SU-DHL-6 (cell line): ENCODE results near the gene AATF.

Experiments used
- H2AFZ ChIP-seq: fragments of 200-600 bp; sonication (generic); 2 replicates; pipeline ENCODE4 v1.6.1; 2014; ENCODE audit warnings: low read depth, mild to moderate bottlenecking, moderate library complexity, mixed read lengths, antibody characterized with exemption, low read length; ENCODE audit not compliant: severe bottlenecking
- H3F3A ChIP-seq: fragments of 200-600 bp; shearing (Covaris generic); 2 replicates; pipeline ENCODE4 v1.6.0; 2016; ENCODE audit warnings: antibody characterized with exemption, mild to moderate bottlenecking; ENCODE audit not compliant: insufficient read depth
- H3K27ac ChIP-seq: fragments of 200-600 bp; sonication (generic); 2 replicates; pipeline ENCODE4 v1.5.1; 2016; ENCODE audit warnings: low read depth, mild to moderate bottlenecking, low read length, moderate library complexity, mixed read lengths
- H3K27me3 ChIP-seq: fragments of 200-600 bp; sonication (generic), shearing (Covaris generic); 2 replicates; pipeline ENCODE4 v1.6.0; 2014; ENCODE audit warnings: mild to moderate bottlenecking, low read length
- H3K36me3 ChIP-seq: fragments of 200-600 bp; sonication (generic); 2 replicates; pipeline ENCODE4 v1.6.1; 2014; ENCODE audit warnings: mild to moderate bottlenecking, low read length, mixed read lengths
- H3K4me2 ChIP-seq: fragments of 300-600, 200-600 bp; shearing (Covaris generic), sonication (generic); 2 replicates; pipeline ENCODE4 v1.6.0; 2014; ENCODE audit warnings: low read length, low read depth, mild to moderate bottlenecking; ENCODE audit not compliant: poor library complexity, severe bottlenecking
- H3K4me3 ChIP-seq: fragments of 200-600 bp; sonication (generic); 2 replicates; pipeline ENCODE4 v1.5.1; 2014; ENCODE audit warnings: antibody characterized with exemption, low read length, mild to moderate bottlenecking, mixed read lengths; ENCODE audit not compliant: insufficient read depth, poor library complexity, severe bottlenecking
- H3K79me2 ChIP-seq: fragments of 200-600 bp; sonication (generic); 2 replicates; pipeline ENCODE4 v1.6.1; 2014; ENCODE audit warnings: mild to moderate bottlenecking, low read length, moderate library complexity; ENCODE audit not compliant: insufficient read depth
- H3K9ac ChIP-seq: fragments of 200-600 bp; sonication (generic); 2 replicates; pipeline ENCODE4 v1.7.0; 2014; ENCODE audit warnings: mild to moderate bottlenecking, low read length
- H3K9me2 ChIP-seq: fragments of 200-600 bp; sonication (generic); replicated peaks from 2 replicates; pipeline ENCODE4 v1.6.1; 2014; ENCODE audit warnings: low read length; ENCODE audit not compliant: insufficient read depth
- H3K9me3 ChIP-seq: fragments of 200-600 bp; sonication (generic); 2 replicates; pipeline ENCODE4 v1.6.1; 2014; ENCODE audit warnings: low read length, mixed read lengths; ENCODE audit not compliant: insufficient read depth
- H4K20me1 ChIP-seq: fragments of 200-600 bp; sonication (generic); 2 replicates; pipeline ENCODE4 v1.6.1; 2014; ENCODE audit warnings: low read depth, mild to moderate bottlenecking, antibody characterized with exemption, low read length, moderate library complexity, mixed read lengths
- EZH2phosphoT487 ChIP-seq: fragments of 200-600 bp; sonication (generic), shearing (Covaris generic); conservative IDR thresholded peaks from 2 replicates; pipeline ENCODE4 v1.6.1; 2018; ENCODE audit warnings: mild to moderate bottlenecking, antibody characterized with exemption, low read length, moderate library complexity, mixed read lengths
- TF ChIP-seq, protein P1 (sequence below): fragments of 200-600 bp; sonication (generic); IDR thresholded peaks from one replicate; pipeline ENCODE4 v1.5.1; 2017; ENCODE audit warnings: antibody characterized with exemption, mild to moderate bottlenecking, low read length, moderate library complexity; ENCODE audit not compliant: insufficient read depth, poor library complexity, severe bottlenecking

AATF gene

DNA sequence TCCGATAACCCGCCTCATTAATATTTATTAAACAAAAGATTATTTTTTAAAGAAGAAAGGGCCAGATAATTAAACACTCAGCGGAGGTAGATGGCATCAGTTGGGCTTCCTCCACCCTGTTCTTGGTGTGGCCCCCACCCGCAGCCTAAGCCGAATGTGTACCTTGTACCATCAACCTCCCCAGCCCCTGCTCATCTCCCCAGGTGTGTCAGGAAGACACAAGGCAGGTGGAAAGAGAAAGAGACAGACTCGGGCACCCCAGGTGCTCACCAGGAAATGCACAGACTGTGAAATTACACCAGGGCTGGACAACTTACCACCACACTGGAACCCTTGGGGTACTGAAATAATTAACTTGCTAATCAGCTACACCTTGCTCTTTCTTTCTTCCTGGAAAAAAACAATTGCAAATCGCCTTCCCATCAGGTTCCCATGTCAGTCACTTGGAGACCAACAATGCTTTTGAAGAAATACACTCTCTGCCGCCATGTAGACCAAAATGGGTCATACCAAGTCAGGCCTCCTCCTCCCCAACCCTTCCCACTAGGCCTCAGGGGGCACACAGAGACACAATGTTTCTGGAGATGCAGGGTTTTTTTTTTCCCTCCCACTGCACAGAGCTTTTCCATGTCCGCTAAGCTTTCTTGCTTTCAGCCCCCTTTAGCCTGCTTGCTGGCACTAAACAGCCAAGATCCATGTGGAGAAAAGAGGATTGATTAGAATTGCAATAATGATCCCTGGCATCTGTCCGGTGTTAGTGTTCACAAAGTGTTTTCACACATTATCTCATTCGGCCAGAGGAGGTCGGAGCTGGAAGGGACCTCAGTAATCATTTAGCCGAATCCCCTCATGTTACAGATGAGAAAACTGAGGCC is 20.0 kb upstream of the AATF start:
- Histone ChIP-seq H2AFZ (no peak overlapping the region), H3K9me2 (no peaks in the 10 kb centered on the region), H4K20me1 (no peaks in the 10 kb centered on the region), H3F3A (no peaks in the 10 kb centered on the region), H3K9ac (no peak overlapping the region), H3K27ac (no peak overlapping the region), H3K4me2 (no peak overlapping the region), H3K36me3 (no peaks in the 10 kb centered on the region), H3K4me3 (no peak overlapping the region), H3K79me2 (no peaks in the 10 kb centered on the region), H3K9me3 (no peaks in the 10 kb centered on the region), H3K27me3 (no peaks in the 10 kb centered on the region)
- TF ChIP-seq, protein P1, sequence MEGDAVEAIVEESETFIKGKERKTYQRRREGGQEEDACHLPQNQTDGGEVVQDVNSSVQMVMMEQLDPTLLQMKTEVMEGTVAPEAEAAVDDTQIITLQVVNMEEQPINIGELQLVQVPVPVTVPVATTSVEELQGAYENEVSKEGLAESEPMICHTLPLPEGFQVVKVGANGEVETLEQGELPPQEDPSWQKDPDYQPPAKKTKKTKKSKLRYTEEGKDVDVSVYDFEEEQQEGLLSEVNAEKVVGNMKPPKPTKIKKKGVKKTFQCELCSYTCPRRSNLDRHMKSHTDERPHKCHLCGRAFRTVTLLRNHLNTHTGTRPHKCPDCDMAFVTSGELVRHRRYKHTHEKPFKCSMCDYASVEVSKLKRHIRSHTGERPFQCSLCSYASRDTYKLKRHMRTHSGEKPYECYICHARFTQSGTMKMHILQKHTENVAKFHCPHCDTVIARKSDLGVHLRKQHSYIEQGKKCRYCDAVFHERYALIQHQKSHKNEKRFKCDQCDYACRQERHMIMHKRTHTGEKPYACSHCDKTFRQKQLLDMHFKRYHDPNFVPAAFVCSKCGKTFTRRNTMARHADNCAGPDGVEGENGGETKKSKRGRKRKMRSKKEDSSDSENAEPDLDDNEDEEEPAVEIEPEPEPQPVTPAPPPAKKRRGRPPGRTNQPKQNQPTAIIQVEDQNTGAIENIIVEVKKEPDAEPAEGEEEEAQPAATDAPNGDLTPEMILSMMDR = no peak
- TF ChIP-seq EZH2phosphoT487 = no peak

DNA sequence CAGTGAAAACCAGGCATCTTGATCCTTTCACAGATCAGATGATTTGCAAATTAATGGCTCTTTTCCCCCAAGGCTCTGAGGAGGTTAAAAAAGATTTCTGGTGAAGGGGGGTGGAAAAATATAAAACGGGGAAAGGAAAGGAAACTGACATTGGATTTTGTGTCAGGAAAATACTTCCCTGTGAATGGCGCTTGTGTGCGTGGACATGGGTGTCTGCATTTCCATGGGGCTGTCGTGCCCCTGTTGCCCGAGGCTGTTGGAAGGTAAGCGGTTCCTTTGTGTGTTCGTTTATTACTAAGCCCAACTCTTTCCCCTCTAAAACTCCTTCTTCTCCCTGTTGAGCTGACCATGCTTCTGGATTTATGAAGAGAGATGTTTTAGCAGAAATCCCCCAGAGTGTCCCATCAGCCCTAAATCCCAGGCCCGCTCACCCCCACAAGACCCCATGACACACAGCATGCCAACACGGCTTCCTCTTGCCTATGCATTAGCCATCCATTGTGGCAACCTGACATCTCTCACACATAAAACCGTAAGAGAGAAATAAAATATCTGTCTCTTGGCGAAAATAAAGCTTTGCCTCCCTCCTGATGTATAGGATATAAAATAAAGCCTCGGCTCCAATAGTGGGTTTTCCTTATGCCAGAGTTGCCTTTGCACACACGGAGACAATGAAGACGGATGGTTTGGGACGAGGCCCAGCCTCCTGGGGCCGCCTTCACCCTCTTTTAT is 18.7 kb upstream of the AATF start:
- no peaks in the 10 kb centered on the region for H3K27me3 ChIP-seq
- no peak overlapping the region for H3K27ac ChIP-seq
- H3K9me3 ChIP-seq = no peaks in the 10 kb centered on the region
- H3F3A ChIP-seq = no peaks in the 10 kb centered on the region
- no peak for TF ChIP-seq EZH2phosphoT487
- TF ChIP-seq, protein P1 = no peak
- no peaks in the 10 kb centered on the region for H3K36me3 ChIP-seq
- no peaks in the 10 kb centered on the region for H3K9me2 ChIP-seq
- H3K4me2 ChIP-seq = no peak overlapping the region
- H2AFZ ChIP-seq = no peak overlapping the region
- no peak overlapping the region for H3K9ac ChIP-seq
- no peaks in the 10 kb centered on the region for H3K79me2 ChIP-seq
- no peaks in the 10 kb centered on the region for H4K20me1 ChIP-seq
- no peak overlapping the region for H3K4me3 ChIP-seq

DNA sequence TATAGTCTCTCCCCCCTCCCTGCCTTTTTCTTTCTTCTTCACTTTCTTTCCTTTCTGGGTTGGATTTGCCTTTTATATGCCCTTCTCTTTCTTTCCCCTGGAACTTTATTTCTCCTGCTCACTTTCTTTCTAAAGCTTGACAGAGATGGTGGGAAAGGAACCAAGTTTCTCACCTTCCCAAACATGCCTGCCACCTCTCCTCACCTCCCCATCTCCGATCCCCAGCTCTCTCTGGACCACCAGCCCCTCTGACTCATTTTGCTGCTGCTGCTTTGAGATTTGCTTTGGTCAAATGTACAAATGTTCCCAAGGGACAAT is 18.2 kb upstream of the AATF start:
- H3K36me3 ChIP-seq = no peaks in the 10 kb centered on the region
- H3K9ac ChIP-seq = no peak overlapping the region
- no peak overlapping the region for H2AFZ ChIP-seq
- no peak overlapping the region for H3K27ac ChIP-seq
- H3K4me2 ChIP-seq = no peak overlapping the region
- H3K9me2 ChIP-seq = no peaks in the 10 kb centered on the region
- H3F3A ChIP-seq = no peaks in the 10 kb centered on the region
- no peaks in the 10 kb centered on the region for H3K79me2 ChIP-seq
- no peaks in the 10 kb centered on the region for H3K9me3 ChIP-seq
- no peaks in the 10 kb centered on the region for H3K27me3 ChIP-seq
- TF ChIP-seq, protein P1 = no peak
- TF ChIP-seq EZH2phosphoT487 = no peak
- H4K20me1 ChIP-seq = no peaks in the 10 kb centered on the region
- no peak overlapping the region for H3K4me3 ChIP-seq
